GM19468 (cell line): ENCODE results near the gene PHLPP1.

Source experiments
- ATAC-seq: cut with Tn5 transposase; IDR thresholded peaks from one replicate; pipeline ENCODE4 v1.9.1; 2021; ENCODE audit warnings: mild to moderate bottlenecking, moderate library complexity, moderate number of reproducible peaks; ENCODE audit not compliant: unreplicated experiment; ENCODE audit errors: extremely low read depth

The PHLPP1 gene

GRCh38 chr18:62991389-62991788 lies 276.0 kb downstream of the PHLPP1 start:
- no peak for ATAC-seq

- ATAC-seq, result no peak
Measured at GRCh38 chr18:62991959-62992358, 276.6 kb downstream of the PHLPP1 start.

- ATAC-seq, result no peak
Measured at GRCh38 chr18:62992877-62993365, 277.6 kb downstream of the PHLPP1 start.

GRCh38 chr18:62996566-62996965 lies 281.2 kb downstream of the PHLPP1 start:
- no peak for ATAC-seq

- ATAC-seq, result no peak
Measured at GRCh38 chr18:62997076-62997475, 281.7 kb downstream of the PHLPP1 start.

- no peak for ATAC-seq
Measured at GRCh38 chr18:62998443-62998842, 283.1 kb downstream of the PHLPP1 start.

- no peak for ATAC-seq
Measured at GRCh38 chr18:62999392-62999791, 284.1 kb downstream of the PHLPP1 start.

GRCh38 chr18:62999921-63000320 lies 284.6 kb downstream of the PHLPP1 start:
- no peak for ATAC-seq

- ATAC-seq, result no peak
Measured at GRCh38 chr18:63000839-63001238, 285.5 kb downstream of the PHLPP1 start.

GRCh38 chr18:63001861-63002260 lies 286.5 kb downstream of the PHLPP1 start:
- ATAC-seq, result no peak

GRCh38 chr18:63002305-63002704 lies 287.0 kb downstream of the PHLPP1 start:
- ATAC-seq, result no peak

- ATAC-seq, result no peak
Measured at GRCh38 chr18:63002803-63003445, 287.6 kb downstream of the PHLPP1 start.

GRCh38 chr18:63003899-63004298 lies 288.6 kb downstream of the PHLPP1 start:
- no peak for ATAC-seq

GRCh38 chr18:63004466-63005089 lies 289.2 kb downstream of the PHLPP1 start:
- ATAC-seq, result no peak

- ATAC-seq, result no peak
Measured at GRCh38 chr18:63005306-63005705, 290.0 kb downstream of the PHLPP1 start.

GRCh38 chr18:63007231-63007630 lies 291.9 kb downstream of the PHLPP1 start:
- no peak for ATAC-seq

GRCh38 chr18:63016270-63016669 lies 300.9 kb downstream of the PHLPP1 start:
- ATAC-seq, result no peak

GRCh38 chr18:63017076-63017475 lies 301.7 kb downstream of the PHLPP1 start:
- no peak for ATAC-seq

GRCh38 chr18:63017977-63018376 lies 302.6 kb downstream of the PHLPP1 start:
- ATAC-seq, result no peak

GRCh38 chr18:63022429-63023022 lies 307.2 kb downstream of the PHLPP1 start:
- no peak for ATAC-seq

- no peak for ATAC-seq
Measured at GRCh38 chr18:63025251-63026090, 310.1 kb downstream of the PHLPP1 start.
